IMR-90 (cell line): ENCODE results near the gene CAMP. TPM values are rescaled to one million over a fixed set of nuclear protein-coding genes. Genes with fewer than 3 reads are reported as not detected.

Source experiments
- ATAC-seq: fragments of 200-7000 bp; cut with Tn5 transposase; 2 replicates; pipeline ENCODE4 v1.9.1; 2020; ENCODE audit warnings: low read depth, mild to moderate bottlenecking, moderate library complexity
- BruUV-seq: library from RNA; stranded (reverse); fragments of 400-500 nt; replicated peaks from 2 replicates; lab custom pipeline; 2021; lab: Mats Ljungman, UMichigan
- CTCF ChIA-PET: fragments of 300-600 bp; formaldehyde crosslinking; extraction: SDS; loops from one replicate; lab custom pipeline; 2021; ENCODE audit warnings: antibody characterized with exemption; lab: Yijun Ruan, JAX
- POLR2A ChIA-PET: fragments of 300-600 bp; sonication (Branson Sonifier 250); formaldehyde crosslinking; loops from one replicate; lab custom pipeline; 2022; ENCODE audit warnings: antibody characterized with exemption; ENCODE audit not compliant: unreplicated experiment; lab: Charles Lee
- DNase-seq: peaks from one replicate; pipeline ENCODE4 v3.0.0; 2013
- H2AFZ ChIP-seq: replicated peaks from 2 replicates; pipeline ENCODE3; 2013; ENCODE audit warnings: low read length, mild to moderate bottlenecking; ENCODE audit not compliant: poor library complexity
- H2AK5ac ChIP-seq: 2 replicates; pipeline ENCODE4 v1.6.1; 2013; ENCODE audit warnings: low read depth, low read length, inconsistent platforms
- H2AK9ac ChIP-seq: replicated peaks from 2 replicates; pipeline ENCODE3; 2013; ENCODE audit warnings: mild to moderate bottlenecking, low read depth, low read length, moderate library complexity; ENCODE audit not compliant: poor library complexity
- H2BK120ac ChIP-seq: 2 replicates; pipeline ENCODE4 v1.6.1; 2013; ENCODE audit warnings: low read depth, low read length, inconsistent platforms
- H2BK15ac ChIP-seq: 3 replicates; pipeline ENCODE4 v1.6.1; 2013; ENCODE audit warnings: low read depth, low read length, inconsistent platforms
- H2BK20ac ChIP-seq: 2 replicates; pipeline ENCODE4 v1.6.1; 2013; ENCODE audit warnings: low read depth, mild to moderate bottlenecking, inconsistent platforms, low read length, moderate library complexity
- H2BK5ac ChIP-seq: 2 replicates; pipeline ENCODE4 v1.6.1; 2013; ENCODE audit warnings: mild to moderate bottlenecking, low read depth, low read length, inconsistent platforms; ENCODE audit not compliant: poor library complexity, severe bottlenecking
- H3K14ac ChIP-seq: replicated peaks from 2 replicates; pipeline ENCODE4 v1.6.1; 2013; ENCODE audit warnings: low read depth, low read length, inconsistent platforms
- H3K18ac ChIP-seq: 2 replicates; pipeline ENCODE4 v1.6.1; 2013; ENCODE audit warnings: low read depth, low read length, control low read depth
- H3K23ac ChIP-seq: 2 replicates; pipeline ENCODE4 v1.6.1; 2013; ENCODE audit warnings: low read depth, low read length, inconsistent platforms
- H3K27ac ChIP-seq: 2 replicates; pipeline ENCODE4 v1.5.1; 2013; ENCODE audit warnings: mild to moderate bottlenecking, control low read depth, low read length; ENCODE audit not compliant: insufficient read depth
- H3K27me3 ChIP-seq: 2 replicates; pipeline ENCODE4 v1.6.1; 2013; ENCODE audit warnings: low read length; ENCODE audit not compliant: control insufficient read depth, insufficient read depth
- H3K36me3 ChIP-seq: 2 replicates; pipeline ENCODE4 v1.6.1; 2013; ENCODE audit warnings: low read length, mixed read lengths; ENCODE audit not compliant: control insufficient read depth, insufficient read depth
- H3K4ac ChIP-seq: 2 replicates; pipeline ENCODE4 v1.6.1; 2013; ENCODE audit warnings: low read depth, low read length, inconsistent platforms
- H3K4me1 ChIP-seq: 2 replicates; pipeline ENCODE4 v1.6.1; 2013; ENCODE audit warnings: low read length, mixed read lengths; ENCODE audit not compliant: control insufficient read depth, insufficient read depth
- H3K4me2 ChIP-seq: 2 replicates; pipeline ENCODE4 v1.6.1; 2013; ENCODE audit warnings: low read depth, mild to moderate bottlenecking, control low read depth, low read length, moderate library complexity
- H3K4me3 ChIP-seq: 2 replicates; pipeline ENCODE4 v1.5.1; 2013; ENCODE audit warnings: low read depth, mild to moderate bottlenecking, control low read depth, low read length, moderate library complexity; ENCODE audit not compliant: insufficient read depth
- H3K56ac ChIP-seq: 2 replicates; pipeline ENCODE4 v1.6.1; 2013; ENCODE audit warnings: low read length, inconsistent platforms; ENCODE audit not compliant: insufficient read depth; ENCODE audit errors: extremely low read depth
- H3K79me1 ChIP-seq, 2 experiments: 2 replicates each; pipeline ENCODE4 v1.6.1; 2013; ENCODE audit warnings: low read length in 2 of 2, inconsistent platforms in 1 of 2, low read depth in 1 of 2
- H3K9ac ChIP-seq: 2 replicates; pipeline ENCODE4 v1.6.1; 2013; ENCODE audit warnings: low read depth, low read length, control low read depth
- H3K9me1 ChIP-seq: 2 replicates; pipeline ENCODE4 v1.6.1; 2013; ENCODE audit warnings: low read length, inconsistent platforms; ENCODE audit not compliant: insufficient read depth
- H3K9me3 ChIP-seq: 2 replicates; pipeline ENCODE4 v1.6.1; 2013; ENCODE audit warnings: low read length; ENCODE audit not compliant: control insufficient read depth, insufficient read depth
- H4K20me1 ChIP-seq: 2 replicates; pipeline ENCODE4 v1.6.1; 2013; ENCODE audit warnings: low read length, inconsistent platforms; ENCODE audit not compliant: insufficient read depth
- H4K5ac ChIP-seq: 2 replicates; pipeline ENCODE4 v1.6.1; 2013; ENCODE audit warnings: mild to moderate bottlenecking, low read depth, low read length, control low read depth
- H4K8ac ChIP-seq, 2 experiments: 2 replicates each; pipeline ENCODE4 v1.6.1; 2013; ENCODE audit warnings: low read depth in 2 of 2, low read length in 2 of 2, control low read depth in 1 of 2, inconsistent platforms in 1 of 2
- H4K91ac ChIP-seq: 2 replicates; pipeline ENCODE4 v1.6.1; 2013; ENCODE audit warnings: low read depth, low read length, inconsistent platforms; ENCODE audit not compliant: insufficient read depth
- CHD1 ChIP-seq: IDR thresholded peaks from 2 replicates; pipeline ENCODE4 v1.6.1; 2012; ENCODE audit warnings: low read depth, low read length, improper control_type of control experiment
- ELK1 ChIP-seq: fragments of 150-350 bp; IDR thresholded peaks from 2 replicates; pipeline ENCODE4 v1.6.1; 2016; ENCODE audit warnings: low read depth, mild to moderate bottlenecking, low read length, moderate library complexity, borderline replicate concordance
- MAFK ChIP-seq: IDR thresholded peaks from 2 replicates; pipeline ENCODE4 v1.6.1; 2012; ENCODE audit warnings: low read depth, low read length, improper control_type of control experiment
- MAZ ChIP-seq: IDR thresholded peaks from 2 replicates; pipeline ENCODE4 v1.6.1; 2012; ENCODE audit warnings: low read depth, mild to moderate bottlenecking, low read length, improper control_type of control experiment, moderate library complexity, borderline replicate concordance
- MXI1 ChIP-seq: IDR thresholded peaks from 2 replicates; pipeline ENCODE4 v1.6.1; 2012; ENCODE audit warnings: low read depth, mild to moderate bottlenecking, low read length, moderate library complexity, borderline replicate concordance
- NFE2L2 ChIP-seq: fragments of 150-350 bp; IDR thresholded peaks from 2 replicates; pipeline ENCODE4 v1.6.1; 2016; ENCODE audit warnings: low read depth, mild to moderate bottlenecking, low read length
- POLR2A ChIP-seq: IDR thresholded peaks from 2 replicates; pipeline ENCODE4 v1.6.1; 2012; ENCODE audit warnings: mild to moderate bottlenecking, low read depth, low read length
- RCOR1 ChIP-seq: IDR thresholded peaks from 2 replicates; pipeline ENCODE4 v1.6.1; 2012; ENCODE audit warnings: mild to moderate bottlenecking, low read length, improper control_type of control experiment; ENCODE audit not compliant: insufficient replicate concordance
- WGBS, 2 experiments: methylation state at CpG; one replicate each; pipeline versions ENCODE4 v1.1.5 to v1.1.7; 2013; ENCODE audit warnings: missing lambda C conversion rate in 2 of 2; ENCODE audit not compliant: insufficient read length in 1 of 2; ENCODE audit errors: extremely low coverage in 2 of 2; 5-methylcytosine and 5-hydroxymethylcytosine counted together
- dilution Hi-C: fragments of 300-500 bp; cut with HindIII; formaldehyde crosslinking; loops from one replicate; pipeline ENCODE4 v1.14.3; 2018; ENCODE audit warnings: low sequenced_read_pairs; ENCODE audit not compliant: unreplicated experiment
- in situ Hi-C: fragments of 300-500 bp; cut with MboI; formaldehyde crosslinking; loops from 3 replicates; pipeline ENCODE4 v1.14.3; 2019; ENCODE audit warnings: low sequenced_read_pairs, inconsistent platforms, mixed read lengths
- intact Hi-C: fragments of 100-400 bp; cut with micrococcal nuclease; formaldehyde crosslinking; loops from 2 replicates; pipeline ENCODE4 v1.10.0; 2022
- polyA plus RNA-seq, 3 experiments: library from polyadenylated mRNA; depleted of rRNA; stranded (reverse); fragments of >200 nt; gene quantifications; 2 replicates each; pipeline ENCODE4 v1.2.3, GENCODE V29; 2012; ENCODE audit warnings: low replicate concordance in 1 of 3
- total RNA-seq: library from RNA; depleted of rRNA; stranded (reverse); fragments of >200 nt; gene quantifications from 2 replicates; pipeline ENCODE4 v1.2.3, GENCODE V29; 2012

CAMP gene
- total and polyA plus RNA-seq, 2 of the 4 experiments (the other 2 are of a cell fraction) = not detected

- Histone ChIP-seq H2BK15ac (no peak overlapping the region), H3K27me3 (peaks cover 13% of the 10 kb centered on the region), H3K4me2 (no peak overlapping the region), H3K56ac (no peak overlapping the region), H3K23ac (no peak overlapping the region), H3K9me1 (no peaks in the 10 kb centered on the region), H3K14ac (no peak overlapping the region), H4K5ac (no peak overlapping the region), H3K4ac (no peak overlapping the region), H3K18ac (no peak overlapping the region), H2BK120ac (no peak overlapping the region), H2AK9ac (no peak overlapping the region), H4K20me1 (no peaks in the 10 kb centered on the region), H3K4me3 (no peak overlapping the region), H3K9me3 (no peaks in the 10 kb centered on the region), H3K27ac (no peak overlapping the region), H2AFZ (no peak overlapping the region), H4K8ac (no peak overlapping the region), H3K9ac (no peak overlapping the region), H2BK20ac (no peak overlapping the region), H2BK5ac (no peak overlapping the region), H4K91ac (no peak overlapping the region), H3K36me3 (no peaks in the 10 kb centered on the region), H3K79me1 (no peaks in the 10 kb centered on the region), H2AK5ac (no peak overlapping the region), H3K4me1 (no peaks in the 10 kb centered on the region)
- no TSS peak for BruUV-seq
- in situ Hi-C loops (no loop called here), intact Hi-C loops (no loop called here), dilution Hi-C loops (no loop called here)
- ChIA-PET POLR2A (no interaction called here), CTCF (interaction anchor here (0.6 kb wide), 1 partner anchor 65 kb away, joined by 5 read pairs; no protein-coding TSS in a partner anchor)
- DNase-seq (no peak), ATAC-seq (no peak)
- no peak for TF ChIP-seq NFE2L2
- TF ChIP-seq ELK1 = no peak
- no peak for TF ChIP-seq MAZ
- no peak for TF ChIP-seq CHD1
- TF ChIP-seq RCOR1 = no peak
- TF ChIP-seq MXI1 = no peak
- TF ChIP-seq POLR2A = no peak
- TF ChIP-seq MAFK = no peak
- no CpG with 5 or more reads among the region's 6 CpGs for WGBS, 2 experiments
These were observed 20.7 kb upstream of the CAMP start for GRCh38 chr3:48202632-48203031.
